Kidney epithelial cell (primary cell): Measurements from ENCODE around the gene TTC9. TPM values are rescaled to one million over a fixed set of nuclear protein-coding genes. Genes with fewer than 3 reads are reported as not detected.

Experiments used
- DNase-seq: peaks from one replicate; pipeline ENCODE4 v3.0.0-alpha.2; 2010; ENCODE audit warnings: low read depth
- H3K27me3 ChIP-seq: 2 replicates; pipeline ENCODE4 v1.6.0; 2011; ENCODE audit warnings: low read length; ENCODE audit not compliant: control insufficient read depth, insufficient read depth
- H3K36me3 ChIP-seq: 2 replicates; pipeline ENCODE4 v1.5.1; 2011; ENCODE audit warnings: low read length; ENCODE audit not compliant: control insufficient read depth, insufficient read depth
- H3K4me3 ChIP-seq: 2 replicates; pipeline ENCODE4 v1.5.1; 2011; ENCODE audit warnings: low read depth, mild to moderate bottlenecking, control low read depth, low read length
- total RNA-seq: library from RNA; depleted of rRNA; stranded (reverse); fragments of >200 nt; gene quantifications from 2 replicates; pipeline ENCODE4 v1.2.3, GENCODE V29; 2015
- TF ChIP-seq, protein P1 (sequence below): IDR thresholded peaks from 2 replicates; pipeline ENCODE4 v1.5.1; 2011; ENCODE audit warnings: mild to moderate bottlenecking, moderate library complexity, low read length, control low read depth, inconsistent platforms; ENCODE audit not compliant: insufficient read depth, poor library complexity, severe bottlenecking

The TTC9 gene
- total RNA-seq, 1 donor from 2014 or later: 16.5 TPM

DNA sequence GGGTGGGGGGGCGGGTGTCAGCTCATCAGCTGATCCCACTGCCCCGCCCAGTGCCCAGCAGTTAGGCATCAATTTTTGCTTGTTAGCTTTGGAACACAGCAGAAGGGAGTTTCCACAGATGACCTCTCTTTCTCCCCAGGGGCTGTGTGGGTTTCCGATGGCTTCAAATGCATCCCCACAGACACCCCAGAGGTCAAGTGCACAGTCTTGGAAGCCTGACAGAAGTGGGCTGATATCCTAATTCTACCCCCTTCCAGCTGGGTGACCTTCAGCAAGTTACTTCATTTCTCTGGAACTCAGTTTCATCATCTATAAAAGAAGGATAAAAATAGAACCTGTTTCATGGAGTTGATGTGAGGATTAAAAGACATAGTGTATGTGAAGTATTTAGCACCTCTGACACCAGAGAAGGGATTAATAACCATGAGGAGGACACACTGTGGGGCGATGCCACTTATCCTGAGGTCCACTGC, 22.0 kb downstream of the TTC9 start:
- no peaks in the 10 kb centered on the region for H3K27me3 ChIP-seq
- H3K4me3 ChIP-seq: no peak overlapping the region
- TF ChIP-seq, protein P1, sequence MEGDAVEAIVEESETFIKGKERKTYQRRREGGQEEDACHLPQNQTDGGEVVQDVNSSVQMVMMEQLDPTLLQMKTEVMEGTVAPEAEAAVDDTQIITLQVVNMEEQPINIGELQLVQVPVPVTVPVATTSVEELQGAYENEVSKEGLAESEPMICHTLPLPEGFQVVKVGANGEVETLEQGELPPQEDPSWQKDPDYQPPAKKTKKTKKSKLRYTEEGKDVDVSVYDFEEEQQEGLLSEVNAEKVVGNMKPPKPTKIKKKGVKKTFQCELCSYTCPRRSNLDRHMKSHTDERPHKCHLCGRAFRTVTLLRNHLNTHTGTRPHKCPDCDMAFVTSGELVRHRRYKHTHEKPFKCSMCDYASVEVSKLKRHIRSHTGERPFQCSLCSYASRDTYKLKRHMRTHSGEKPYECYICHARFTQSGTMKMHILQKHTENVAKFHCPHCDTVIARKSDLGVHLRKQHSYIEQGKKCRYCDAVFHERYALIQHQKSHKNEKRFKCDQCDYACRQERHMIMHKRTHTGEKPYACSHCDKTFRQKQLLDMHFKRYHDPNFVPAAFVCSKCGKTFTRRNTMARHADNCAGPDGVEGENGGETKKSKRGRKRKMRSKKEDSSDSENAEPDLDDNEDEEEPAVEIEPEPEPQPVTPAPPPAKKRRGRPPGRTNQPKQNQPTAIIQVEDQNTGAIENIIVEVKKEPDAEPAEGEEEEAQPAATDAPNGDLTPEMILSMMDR: no peak
- no peaks in the 10 kb centered on the region for H3K36me3 ChIP-seq
- DNase-seq: no peak

DNA sequence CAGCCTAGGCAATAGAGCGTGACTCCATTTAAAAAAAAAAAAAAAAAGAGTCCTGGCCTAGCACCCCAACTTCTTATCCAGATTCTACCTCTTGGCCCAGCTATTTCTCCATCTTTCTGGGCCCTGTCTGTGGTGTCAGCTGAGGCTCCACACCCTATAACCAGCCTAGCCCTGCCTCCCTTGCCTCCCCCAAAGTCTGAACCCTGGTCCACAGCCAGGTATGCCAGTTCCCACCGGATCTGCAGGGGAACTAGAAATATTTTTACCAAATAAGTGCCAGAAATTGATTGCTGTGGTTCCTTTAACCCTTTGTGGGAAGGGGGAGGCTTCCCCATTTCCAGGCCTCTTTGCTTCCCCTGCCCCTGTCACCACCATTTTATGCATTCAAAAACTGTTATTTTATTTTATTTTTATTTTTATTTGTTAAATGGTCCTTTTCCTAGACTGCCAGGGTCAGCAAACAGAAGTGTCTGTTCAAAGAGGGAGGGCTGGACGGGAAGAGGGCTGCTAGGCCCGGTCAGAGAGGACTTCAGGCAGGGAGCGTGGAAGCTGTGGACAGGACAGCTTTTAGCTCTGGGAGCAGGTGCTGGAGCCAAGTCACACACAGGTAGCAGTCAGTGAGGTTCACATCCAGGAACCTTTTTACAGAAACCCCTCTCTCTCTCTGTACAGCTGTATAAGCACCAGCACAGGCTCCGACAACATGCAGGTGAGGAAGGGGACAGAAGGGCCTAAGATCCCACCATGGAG, 23.2 kb downstream of the TTC9 start:
- no peak overlapping the region for H3K4me3 ChIP-seq
- DNase-seq: no peak
- no peaks in the 10 kb centered on the region for H3K36me3 ChIP-seq
- H3K27me3 ChIP-seq: no peaks in the 10 kb centered on the region
- TF ChIP-seq, protein P1: no peak

DNA sequence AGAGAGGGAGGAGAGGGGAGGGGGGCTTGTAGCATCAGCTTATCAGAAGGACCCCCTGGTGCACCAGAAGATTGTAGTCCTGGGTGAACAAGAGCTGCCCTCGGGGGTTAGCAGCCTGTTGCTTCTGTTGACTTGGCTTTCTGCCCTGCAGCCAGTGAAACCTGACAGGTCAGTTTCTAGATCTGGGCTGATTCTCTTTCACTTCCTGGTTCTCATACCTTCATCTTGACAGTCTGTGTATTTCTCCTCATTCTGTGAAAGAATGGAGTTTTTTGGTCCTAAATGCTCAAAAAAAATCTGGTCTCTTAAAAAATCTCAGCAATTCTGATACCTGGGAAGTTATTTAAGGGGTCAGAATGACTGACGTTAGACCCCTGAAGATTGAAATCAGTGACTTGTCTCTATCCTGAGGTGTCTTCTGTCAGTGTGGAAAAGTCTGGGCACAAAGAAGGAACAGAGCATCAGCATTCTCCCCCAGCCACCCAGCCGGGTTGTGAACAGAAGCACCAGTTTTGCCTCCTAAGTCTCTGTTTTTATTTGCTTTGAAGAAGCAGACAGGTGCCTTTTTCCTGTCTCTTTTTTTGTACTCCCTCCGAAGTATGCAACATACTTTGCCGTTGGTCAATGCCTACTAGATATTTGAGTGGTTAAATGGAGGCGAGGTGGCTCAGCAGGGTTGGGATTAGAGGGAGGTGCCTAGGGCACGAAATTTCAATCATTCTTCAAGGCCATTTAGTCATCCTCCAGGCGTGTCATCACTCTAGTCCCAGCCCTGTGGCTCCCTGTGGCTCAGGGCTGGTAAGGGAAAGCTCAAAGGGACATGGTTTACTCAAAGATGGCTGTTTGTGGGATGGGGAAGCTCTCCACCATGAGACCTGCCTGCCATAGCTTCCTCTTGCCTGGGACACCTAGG, 24.0 kb downstream of the TTC9 start:
- Histone ChIP-seq H3K36me3 (no peaks in the 10 kb centered on the region), H3K4me3 (no peak overlapping the region), H3K27me3 (no peaks in the 10 kb centered on the region)
- TF ChIP-seq, protein P1: no peak
- DNase-seq: peak; percentile 28

DNA sequence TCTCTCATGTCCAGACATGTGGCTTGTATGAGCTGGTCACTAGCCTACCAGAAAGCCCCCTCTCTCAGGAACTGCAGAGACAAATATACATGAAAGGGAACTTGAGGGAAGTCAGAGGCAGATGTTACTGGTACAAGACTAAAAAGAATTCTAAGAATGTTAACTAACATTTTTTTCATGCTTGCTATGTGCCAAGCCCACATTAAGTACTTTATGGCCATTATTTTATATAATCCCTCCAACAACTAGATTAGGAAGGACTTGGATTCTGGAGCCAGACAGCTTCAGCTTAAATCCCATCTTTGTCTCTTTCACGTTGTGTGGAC, 24.6 kb downstream of the TTC9 start:
- no peak overlapping the region for H3K4me3 ChIP-seq
- TF ChIP-seq, protein P1: no peak
- no peaks in the 10 kb centered on the region for H3K36me3 ChIP-seq
- no peaks in the 10 kb centered on the region for H3K27me3 ChIP-seq
- no peak for DNase-seq

DNA sequence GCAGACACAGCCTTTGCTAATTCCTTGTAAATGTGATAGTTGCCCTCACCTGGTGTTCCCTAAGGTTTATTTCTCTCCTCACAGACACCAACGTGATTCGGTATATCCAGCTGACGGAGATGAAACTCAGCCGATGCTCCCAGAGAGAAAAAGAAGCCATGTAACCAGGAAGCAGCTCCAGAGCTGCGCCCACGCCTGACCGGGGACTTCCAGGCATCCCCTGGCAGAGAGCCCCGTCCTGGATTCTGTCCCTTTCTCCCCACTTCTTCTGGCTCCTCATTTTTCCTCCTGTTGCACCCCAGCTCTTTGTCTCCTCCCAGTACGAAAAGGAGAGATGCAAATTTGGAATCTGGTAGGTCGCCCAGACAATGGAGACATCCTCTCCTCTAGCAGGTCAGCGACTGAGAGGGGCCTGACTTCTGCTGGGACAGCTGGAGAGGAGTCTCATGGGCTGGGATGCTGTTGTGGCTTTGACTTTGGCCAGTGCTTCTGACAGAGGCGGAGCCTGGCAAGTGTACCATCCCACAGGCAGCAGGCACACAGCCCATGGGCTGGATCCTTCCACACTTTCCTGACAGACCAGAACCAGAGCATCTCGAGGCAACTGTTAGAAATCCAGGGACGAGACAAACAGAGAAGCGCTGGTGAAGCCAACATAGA, 29.4 kb downstream of the TTC9 start:
- DNase-seq: no peak
- no peak overlapping the region for H3K4me3 ChIP-seq
- TF ChIP-seq, protein P1: no peak
- no peaks in the 10 kb centered on the region for H3K27me3 ChIP-seq
- no peaks in the 10 kb centered on the region for H3K36me3 ChIP-seq
